ENCODE measurements around the gene DLGAP3.
"Not testable (repeated sequence)": the region's sequence is repeated elsewhere in the genome, so short reads cannot be mapped to it uniquely, and the experiment has no call there.

DLGAP3 gene

DNA sequence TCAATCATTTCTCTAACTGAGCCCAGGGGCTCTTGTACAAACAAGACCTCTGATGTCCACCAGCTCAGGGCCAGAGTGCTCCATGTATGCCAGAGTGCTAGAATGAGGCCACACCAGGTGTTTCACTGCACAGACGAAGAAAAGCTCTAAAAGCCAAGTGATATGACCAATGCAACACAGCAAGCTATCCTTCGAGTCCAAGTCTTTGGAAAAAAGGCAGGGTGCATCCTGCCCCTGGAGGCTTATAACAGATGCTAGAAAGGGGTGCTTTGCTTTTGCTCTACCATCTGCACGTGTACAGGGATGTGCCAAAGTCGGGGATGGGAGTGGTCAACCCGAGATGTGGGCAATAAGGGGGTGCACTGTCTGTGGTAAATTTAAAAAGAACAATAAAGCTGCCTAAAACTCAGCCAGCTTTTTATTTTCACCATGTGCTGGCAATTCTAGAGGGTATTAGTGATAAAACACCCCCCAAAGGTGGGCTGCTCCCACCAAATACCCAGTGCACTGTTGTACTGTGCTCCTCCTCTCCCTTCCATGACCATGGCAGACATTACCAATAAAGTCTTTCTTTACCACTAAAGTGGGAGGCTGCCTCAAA is 102.0 kb downstream of the DLGAP3 start:
- no peak for DNase-seq

DNA sequence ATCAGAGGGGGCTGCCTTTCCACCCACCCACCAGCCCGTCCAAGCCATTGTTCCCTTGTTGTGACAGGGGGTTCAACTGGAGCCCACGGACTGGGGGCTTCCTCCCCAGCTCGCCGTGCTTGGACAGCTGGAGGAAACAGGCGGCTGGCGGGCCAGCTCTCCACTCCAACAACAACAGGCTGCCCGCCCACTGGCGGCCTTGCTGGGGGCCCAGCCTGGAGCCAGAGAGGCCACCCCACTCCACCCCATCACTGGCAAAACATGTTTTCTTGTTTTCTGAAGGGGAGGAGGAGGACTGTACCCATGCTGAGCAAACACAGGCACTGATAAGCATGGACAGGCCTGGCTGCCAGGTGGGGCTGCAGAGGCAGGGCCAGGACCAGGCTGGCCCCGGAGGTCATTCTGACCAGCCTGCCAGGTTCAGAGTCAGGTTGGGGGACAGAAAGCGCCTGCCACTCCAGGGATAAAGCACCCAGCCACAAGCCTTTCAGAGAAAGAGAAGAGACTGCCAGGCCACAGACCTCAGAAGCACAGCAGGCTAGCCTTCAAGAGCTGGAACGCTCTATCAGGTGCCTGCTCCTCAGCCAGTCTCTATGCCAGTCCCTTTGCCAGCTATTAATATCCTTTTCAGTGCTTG is 103.9 kb downstream of the DLGAP3 start:
- DNase-seq = no peak

DNA sequence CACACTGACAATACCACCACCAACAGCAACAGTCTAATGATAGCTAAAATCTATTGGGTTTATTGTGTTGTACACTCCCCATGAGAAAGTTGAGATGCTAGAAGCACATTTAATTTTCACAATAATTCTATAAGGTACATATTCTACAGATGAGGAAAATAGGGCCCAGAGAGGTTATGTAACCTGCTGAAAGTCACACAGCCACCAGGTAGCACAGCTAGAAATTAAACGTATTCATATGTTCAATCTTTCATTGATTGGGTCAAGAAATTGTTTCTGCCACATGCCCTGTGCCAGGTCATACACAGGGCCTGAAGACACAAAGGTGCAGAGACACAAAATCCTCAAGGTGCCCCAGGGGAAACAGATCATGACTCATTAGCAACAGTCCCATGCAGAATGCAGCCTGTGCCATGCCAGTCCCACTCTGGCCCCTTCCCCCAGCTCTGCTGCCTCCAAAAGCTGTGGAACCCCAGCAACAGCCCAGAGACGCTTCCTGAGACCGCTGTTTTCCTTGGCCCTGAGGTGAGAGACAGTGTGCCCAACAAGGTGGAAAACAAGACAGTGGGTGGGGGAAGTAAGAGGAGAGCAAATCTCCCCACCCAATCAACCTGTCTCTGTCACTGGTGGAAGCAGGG is 104.5 kb downstream of the DLGAP3 start:
- DNase-seq = no peak

DNA sequence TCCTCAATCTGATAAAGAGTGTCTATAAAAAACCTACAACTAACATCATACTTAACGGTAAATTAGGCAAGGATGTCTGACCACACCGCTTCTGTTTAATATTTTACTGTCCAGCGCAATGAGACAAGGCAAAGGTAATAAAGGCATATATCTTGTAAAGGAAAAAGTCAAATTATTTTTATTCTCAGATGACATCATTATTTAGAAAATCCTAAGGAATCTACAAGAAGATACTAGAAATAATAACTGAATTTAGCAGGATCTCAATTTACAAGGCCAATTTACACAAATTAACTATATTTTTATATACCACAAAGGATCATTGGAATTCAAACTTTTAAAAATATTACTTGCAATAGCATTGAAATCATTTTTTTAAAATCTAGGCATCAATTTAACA is 107.2 kb downstream of the DLGAP3 start:
- no peak for DNase-seq

DNA sequence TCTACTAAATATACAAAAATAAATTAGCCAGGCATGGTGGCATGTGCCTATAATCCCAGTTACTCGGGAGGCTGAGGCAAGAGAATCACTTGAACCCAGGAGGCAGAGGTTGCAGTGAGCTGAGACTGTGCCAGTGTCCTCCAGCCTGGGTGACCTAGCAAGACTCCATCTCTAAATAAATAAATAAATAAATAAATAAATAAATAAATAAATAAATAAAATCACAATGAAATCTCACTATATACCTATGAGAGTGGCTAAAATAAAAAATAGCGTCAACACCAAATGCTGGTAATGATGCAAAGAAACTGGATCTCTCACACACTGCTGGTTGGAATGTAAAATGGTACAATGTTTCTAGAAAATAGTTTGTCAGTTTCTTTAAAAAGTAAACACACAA is 110.6 kb downstream of the DLGAP3 start:
- DNase-seq = not testable (repeated sequence)

DNA sequence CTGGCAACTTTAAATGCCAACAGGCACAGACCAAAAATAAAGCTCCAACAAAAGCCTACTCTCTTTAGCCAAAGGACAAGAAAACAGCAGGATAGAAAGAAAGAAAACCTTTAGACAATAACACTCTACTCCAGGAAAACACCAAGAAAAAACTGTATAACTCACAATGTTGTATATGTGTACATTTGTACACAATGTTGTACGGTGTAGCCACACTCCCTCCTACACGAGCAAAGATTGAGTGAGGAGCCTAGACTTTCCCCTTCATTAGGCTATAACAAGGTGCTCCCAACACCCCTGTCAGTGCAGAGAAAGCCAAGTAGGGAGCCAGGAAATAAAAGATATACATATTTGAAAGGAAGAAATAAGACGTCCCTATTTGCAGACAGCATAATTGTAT is 112.7 kb downstream of the DLGAP3 start:
- DNase-seq = no peak

DNA sequence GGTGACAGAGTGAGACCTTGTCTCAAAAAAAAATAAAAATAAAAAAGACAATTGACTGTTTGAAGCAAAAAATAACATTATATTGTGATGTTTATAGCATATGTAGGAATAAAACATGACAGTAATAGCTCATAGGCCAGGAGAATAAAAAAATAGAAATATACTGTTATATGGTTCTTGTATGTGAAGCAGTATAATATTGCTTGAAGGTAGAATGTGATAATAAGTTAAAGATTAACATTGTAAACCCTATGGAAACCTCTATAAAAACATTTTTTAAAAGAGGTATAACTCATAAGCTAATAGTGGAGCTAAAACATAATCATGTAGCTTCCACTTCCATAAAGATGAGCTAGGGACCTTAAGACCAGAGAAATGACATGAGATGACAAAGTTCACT is 113.1 kb downstream of the DLGAP3 start:
- DNase-seq = no peak
